Measurements from ENCODE around the gene RAB27B.
"Not testable (repeated sequence)": the region's sequence is repeated elsewhere in the genome, so short reads cannot be mapped to it uniquely, and the experiment has no call there.

RAB27B gene

GRCh38 chr18:54820785-54821275, 7.4 kb upstream of the RAB27B start:
- not testable (repeated sequence) for DNase-seq

- no peak for DNase-seq
Observed at GRCh38 chr18:54822872-54823845, 5.1 kb upstream of the RAB27B start.

- no peak for DNase-seq
Observed at GRCh38 chr18:54824761-54825160, 3.5 kb upstream of the RAB27B start.

DNA sequence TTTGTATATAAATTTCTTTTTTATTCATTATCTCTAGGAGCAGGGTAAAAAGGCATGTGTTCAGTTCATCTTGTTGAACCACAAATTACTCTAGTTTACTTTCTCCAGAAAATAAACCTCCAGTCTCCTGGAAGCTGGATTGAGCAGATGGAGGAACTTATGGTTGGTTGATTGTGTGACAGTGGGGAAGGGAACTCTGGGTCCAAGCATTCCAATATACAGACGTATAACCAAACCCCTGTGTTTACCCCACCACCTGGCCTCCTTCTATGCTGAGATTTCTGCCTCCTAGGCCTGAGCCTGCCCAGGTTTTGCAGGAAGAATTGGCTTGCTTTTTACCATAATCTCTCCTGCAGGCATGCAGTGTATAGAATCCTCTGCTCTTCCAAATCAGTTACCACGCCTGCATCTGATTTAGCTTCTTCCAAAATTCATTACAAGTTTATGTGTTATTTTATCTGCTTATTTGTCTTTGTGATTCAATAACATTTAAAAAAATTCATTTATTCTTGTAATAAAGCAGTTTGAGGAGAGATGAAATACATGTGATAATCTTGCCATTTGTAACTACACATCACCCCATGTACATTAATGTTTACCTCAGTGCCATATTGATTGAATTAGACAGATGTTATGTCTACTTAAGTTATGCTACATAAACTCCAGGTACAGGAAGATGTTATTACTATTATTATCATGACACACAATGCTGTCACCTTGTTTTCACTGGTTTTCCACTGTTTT, 2.5 kb upstream of the RAB27B start:
- DNase-seq: no peak

GRCh38 chr18:54828986-54829385, 709 bp downstream of the RAB27B start:
- no peak for DNase-seq

GRCh38 chr18:54829856-54830255, 1.6 kb downstream of the RAB27B start:
- DNase-seq: no peak

GRCh38 chr18:54830260-54830659, 2.0 kb downstream of the RAB27B start:
- DNase-seq: no peak

DNA sequence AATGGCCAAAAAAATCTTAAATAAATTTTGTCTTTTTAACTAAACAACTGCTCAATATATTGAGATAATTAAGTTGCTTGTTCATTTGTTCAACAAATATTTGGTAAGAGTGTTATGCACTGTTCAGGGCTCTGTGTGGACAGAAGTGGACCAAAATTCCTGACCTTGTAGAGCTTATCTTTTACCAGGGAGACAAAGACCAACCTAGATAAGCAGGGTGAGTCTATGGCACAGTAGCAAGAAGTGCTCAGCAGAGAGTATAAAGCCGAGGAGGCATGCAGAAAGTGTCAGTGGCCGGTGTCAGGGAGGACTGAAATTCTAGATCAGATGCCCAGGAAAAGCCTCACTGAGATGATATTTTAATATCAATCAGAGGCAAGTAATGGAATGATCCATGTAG, 2.6 kb downstream of the RAB27B start:
- no peak for DNase-seq

GRCh38 chr18:54835944-54836343, 7.7 kb downstream of the RAB27B start:
- no peak for DNase-seq

DNA sequence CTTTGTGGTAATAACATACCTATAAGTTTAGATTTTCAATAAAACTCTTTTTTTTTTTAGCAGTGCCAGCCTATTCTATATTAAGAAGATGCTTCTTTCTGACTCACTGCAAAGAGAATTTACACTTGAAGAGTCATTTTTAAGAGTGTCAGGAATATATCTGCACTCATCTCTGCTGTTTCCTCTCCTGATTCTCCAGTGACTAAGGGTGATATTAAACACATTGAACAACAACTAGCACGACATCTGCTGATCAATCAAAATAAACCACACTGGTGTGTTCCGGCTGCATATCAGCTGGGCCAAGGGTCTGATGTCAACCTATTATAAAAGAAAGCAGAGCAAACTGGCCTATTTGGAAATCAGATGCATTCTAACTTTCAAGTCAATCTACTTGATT, 15.0 kb downstream of the RAB27B start:
- DNase-seq: no peak

DNA sequence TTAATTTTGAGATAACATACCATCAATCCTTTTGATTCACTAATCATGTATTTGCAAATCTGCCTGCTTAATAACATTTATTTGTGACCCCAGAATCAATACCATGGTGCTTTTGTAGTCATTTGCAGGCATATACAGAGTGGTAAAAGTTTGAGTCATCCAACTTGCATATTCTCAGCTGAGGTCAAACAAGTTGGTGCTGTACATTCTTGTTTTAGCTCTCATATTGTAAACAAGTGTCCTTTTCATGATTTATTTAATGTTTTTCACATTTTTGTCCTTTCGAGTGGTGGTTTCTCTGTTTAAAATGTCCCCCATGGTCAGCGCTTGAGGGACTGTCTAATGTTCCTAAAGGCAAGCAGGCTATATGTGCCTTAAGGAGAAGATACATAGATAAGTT, 17.5 kb downstream of the RAB27B start:
- no peak for DNase-seq

GRCh38 chr18:54848121-54848520, 19.8 kb downstream of the RAB27B start:
- no peak for DNase-seq

- no peak for DNase-seq
Observed at GRCh38 chr18:54849683-54850082, 21.4 kb downstream of the RAB27B start.

DNA sequence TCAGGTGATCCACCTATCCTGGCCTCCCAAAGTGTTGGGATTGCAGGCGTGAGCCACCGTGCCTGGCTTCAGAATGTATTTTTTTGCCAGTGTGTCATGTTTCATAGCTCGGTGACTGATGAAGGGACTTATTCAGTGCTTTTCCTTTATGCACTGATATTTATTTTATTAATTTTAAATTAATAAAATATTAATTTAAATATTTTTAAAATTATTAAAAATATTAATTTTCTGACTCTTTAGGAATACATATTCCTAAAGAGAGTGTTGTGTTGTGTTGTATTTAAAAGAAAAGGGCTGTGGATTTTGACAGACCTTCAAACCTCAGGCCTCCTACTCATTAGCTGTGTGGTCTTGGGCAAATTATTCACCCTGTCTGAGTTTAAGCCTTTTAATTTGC, 22.3 kb downstream of the RAB27B start:
- DNase-seq: no peak

DNA sequence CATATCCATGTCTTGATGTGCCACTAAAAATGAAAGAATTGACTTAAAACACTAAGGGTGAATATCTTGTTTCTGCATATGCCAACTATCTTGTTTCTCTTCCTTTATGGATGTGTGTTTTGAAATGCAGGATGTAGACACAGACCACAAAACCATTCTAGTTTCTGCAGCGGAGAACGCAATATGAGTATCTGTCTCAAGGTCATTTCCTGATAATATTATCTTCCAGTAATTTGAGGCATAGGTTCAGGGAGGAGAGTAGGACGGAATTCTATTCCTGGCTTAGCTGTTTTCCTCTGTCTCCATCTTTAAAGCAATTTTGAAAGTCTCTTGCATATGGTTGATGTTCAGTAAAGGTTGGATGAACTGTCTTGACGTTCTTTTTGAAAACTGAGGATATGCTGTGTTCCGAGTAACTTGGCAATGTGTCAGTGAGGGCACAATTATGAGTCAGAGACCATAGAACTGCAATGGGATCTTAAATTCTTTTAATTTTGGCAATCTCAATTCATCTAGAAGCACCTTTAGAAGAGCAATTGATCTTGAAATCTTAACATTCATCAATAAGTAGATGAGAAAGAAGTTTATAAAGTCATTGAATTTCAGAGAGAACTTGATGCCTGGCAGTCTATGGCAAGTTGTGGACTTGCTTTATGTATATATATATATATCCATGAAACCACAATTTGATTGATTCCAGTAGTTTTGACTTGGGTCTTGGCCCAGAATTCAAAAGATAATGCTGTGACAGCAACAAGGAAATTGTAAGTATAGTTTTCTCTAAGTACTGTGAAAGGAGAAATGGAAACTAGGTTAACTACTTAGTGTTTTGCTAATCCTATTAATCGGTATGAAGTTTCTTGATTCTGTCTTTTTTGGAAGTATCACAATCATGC, 24.8 kb downstream of the RAB27B start:
- no peak for DNase-seq

DNA sequence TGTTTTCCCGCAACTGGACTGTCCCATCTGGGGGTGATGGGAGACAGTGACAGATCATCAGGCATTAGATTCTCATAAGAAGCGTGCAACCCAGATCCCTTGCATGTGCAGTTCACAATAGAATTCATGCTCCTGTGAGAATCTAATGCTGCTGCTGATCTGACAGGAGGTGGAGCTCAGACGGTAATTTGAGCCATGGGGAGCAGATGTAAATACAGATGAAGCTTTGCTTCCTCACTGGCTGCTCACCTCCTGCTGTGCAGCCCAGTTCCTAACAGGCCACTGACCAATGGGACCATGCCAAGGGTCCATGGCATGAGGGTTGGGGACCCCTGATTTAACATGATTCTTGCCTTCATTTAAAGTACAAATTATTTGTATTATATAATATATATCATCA, 26.8 kb downstream of the RAB27B start:
- not testable (repeated sequence) for DNase-seq

DNA sequence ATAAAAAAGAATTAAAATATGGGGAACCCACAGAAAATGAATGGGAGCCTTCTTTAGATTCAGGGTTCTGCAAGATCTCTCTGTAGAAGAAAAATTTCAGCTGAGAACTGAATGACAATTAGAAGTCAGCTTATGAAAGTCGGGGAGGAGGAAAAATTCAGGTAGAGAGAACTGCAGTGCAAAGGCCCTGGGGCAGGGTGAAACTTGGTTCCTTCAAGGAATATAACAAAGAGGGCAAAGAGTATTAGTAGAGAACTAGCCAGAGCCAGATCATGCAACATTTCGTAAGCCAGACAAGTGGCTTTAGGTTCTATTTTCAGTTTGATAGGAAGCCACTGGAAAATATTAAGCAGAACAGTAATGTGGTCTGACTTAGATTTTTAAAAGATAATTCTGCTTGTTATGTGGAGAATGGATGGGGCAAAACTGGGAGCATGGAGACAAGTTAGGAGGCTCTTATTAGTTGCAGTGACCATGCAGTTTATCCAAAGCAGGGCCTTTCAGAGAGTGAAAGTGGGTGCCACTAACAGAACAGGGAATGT, 27.9 kb downstream of the RAB27B start:
- no peak for DNase-seq

DNA sequence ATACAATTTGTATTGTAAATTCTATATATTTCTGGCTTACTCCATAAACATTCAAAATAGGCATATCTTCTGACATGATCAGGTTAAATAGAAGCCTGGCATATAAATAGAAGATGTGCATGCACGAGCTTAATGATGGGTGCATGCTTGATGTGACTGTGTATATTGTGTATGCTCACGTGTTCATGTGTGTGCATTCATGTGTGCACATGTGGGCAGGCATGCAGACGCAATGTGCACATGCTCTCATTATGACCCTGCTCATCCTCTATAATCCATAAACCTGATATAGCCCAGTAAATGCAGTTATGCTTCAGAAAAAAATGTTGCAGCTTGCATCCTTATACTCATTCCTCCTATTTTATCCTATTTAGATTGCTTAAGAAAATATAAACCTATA, 29.2 kb downstream of the RAB27B start:
- no peak for DNase-seq

DNA sequence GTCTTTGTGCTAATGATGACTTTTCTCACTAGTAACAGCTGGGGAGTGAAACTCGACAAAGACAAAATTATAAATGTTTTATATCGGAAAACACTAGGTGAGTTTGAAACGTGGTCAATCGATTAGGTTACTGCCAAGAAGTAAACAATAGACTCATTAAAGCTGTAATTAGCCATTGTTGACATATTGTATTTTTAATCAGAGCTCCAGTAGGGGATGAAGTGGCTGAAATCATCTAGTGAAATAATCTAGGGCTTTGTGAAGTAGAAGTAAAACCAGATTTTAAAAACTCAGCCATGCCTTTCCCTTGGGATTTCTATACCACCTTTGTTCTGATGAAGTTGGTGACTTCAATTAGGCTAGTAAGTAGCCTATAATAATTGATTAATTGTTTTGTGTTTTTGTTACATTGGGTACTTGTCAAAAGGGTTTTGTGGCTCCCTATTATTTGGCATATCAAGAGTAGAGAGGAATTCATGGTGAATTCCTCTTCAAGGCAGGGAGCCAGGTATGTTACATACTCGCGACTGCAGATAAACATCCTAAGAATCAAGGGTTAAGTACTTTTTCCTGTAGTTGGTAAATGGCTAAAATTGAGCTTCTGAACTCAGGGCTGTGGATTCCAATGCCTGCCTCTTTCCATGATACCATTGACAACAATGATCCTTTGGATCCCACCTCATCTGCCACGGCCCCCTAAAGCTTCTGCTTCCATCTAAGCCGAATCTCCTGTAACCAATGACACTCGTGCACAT, 31.6 kb downstream of the RAB27B start:
- no peak for DNase-seq

DNA sequence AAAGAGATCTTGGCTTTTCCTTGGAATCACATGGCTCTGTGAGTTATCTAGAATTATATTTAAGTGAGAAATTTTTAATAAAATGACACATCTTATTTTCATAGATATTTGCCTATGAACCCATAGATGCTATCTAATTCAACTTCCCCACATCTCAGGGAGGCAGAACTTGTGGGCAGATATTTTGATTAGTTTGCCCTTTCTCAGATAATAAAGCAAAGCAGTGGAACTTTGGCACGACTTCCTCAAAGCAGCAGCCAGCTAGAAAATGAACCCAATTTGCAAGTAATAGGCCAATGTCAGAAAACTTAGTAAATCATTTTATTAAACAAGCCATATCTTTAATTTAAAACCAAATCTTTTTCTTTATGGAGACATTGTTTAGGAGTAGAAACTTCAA, 32.7 kb downstream of the RAB27B start:
- no peak for DNase-seq

DNA sequence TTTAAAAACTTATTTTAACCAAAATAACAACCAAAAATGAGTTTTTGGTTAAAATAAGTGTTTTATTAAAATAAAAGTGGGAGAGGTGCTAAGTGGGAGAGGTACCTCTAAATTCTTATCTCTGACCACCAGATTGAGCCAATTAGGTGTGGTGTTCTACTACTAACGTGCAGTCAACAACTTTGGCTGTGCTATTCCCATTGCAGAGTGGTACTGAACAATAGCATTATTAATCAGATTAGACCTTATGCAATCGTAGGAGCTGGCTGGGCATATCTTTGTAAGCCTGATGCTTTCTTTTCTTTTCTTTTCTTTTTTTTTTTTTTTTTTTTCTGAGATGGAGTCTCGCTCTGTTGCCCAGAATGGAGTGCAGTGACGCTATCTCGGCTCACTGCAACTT, 38.9 kb downstream of the RAB27B start:
- DNase-seq: no peak

- no peak for DNase-seq
Observed at GRCh38 chr18:54871231-54871630, 43.0 kb downstream of the RAB27B start.

All from NCI-H1092 (cell line).